ENCODE data around the gene NFATC1.

Gene NFATC1

DNA sequence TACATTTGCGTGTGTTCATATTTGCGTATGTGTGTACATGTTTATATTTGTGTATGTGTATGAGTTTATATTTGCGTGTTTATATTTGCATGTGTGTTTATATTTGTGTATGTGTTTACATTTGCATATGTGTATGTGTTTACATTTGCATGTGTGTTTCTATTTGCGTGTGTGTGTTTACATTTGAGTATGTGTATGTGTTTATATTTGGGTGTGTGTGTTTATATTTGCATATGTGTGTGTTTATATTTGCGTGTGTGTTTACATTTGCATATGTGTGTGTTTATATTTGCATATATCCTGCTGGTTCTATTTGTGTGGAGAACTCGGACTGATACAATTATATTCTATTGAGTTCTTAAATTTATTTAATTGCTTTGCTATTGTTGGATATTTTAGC, 168.7 kb downstream of the NFATC1 start:
- no peak for DNase-seq

DNA sequence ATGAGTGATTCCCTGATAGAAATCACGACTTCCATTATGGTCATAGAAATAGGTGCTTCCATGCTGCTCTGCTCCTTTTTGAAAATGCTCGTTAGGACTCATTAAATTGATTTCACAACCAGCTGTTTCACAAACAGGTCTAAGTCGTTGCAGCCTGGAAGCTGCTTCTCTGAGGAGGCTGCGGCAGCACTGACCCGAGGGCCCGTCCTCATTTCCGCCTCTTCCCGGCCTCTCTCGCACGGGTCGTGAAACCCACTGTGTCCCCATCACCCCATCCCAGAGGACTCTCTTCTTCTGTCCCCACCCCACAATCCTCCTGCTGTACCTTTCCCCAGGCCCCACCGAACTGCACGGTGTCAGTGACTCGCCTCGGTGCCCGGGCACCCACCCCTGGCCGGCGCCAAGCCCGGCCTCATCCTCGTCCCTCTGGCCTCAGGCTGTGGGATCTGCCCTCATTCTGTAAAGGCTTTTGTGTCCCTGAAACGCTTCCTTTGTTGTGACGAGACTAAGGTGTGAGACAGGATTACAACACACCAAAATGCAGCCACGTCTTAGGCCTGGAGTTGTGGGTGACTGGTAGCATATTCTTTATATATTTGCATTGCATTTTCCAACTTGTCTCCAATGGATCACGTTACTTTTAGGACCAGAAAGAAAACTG, 171.2 kb downstream of the NFATC1 start:
- DNase-seq, result no peak

DNA sequence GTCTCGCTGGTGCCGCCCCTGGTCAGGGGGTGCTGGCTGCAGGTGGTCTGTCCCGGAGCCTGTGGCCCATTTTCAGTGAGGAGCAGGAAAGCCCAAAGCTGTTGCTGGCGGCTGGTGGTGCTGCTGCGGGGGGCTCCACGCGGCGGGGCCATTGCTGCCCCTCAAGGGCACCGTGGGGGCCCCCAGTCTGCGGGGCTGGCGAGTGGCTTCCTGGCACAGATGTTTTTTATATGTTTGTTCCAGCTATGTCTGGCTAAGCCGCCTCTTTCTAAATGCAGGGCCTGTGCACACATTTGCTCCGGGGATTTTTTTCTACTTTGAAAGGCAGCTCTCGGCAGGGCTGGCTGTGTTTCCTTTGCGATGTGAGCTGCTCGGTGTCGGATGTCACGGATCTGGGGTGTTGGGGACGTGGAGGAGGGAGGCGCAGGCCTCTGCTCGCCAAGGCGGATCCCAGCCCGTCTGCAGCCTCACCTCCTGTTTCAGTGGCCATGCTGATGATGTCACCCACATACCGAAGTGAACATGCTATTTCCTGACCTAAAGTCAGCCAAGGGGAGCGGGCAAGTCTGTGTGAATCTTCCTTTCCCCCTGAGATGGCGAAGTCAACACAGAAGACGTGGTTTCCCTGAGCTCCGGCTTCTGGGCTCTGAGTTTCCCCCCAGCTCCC, 171.9 kb downstream of the NFATC1 start:
- no peak for DNase-seq

GRCh38 chr18:79568543-79569205, 172.9 kb downstream of the NFATC1 start:
- DNase-seq, result no peak

DNA sequence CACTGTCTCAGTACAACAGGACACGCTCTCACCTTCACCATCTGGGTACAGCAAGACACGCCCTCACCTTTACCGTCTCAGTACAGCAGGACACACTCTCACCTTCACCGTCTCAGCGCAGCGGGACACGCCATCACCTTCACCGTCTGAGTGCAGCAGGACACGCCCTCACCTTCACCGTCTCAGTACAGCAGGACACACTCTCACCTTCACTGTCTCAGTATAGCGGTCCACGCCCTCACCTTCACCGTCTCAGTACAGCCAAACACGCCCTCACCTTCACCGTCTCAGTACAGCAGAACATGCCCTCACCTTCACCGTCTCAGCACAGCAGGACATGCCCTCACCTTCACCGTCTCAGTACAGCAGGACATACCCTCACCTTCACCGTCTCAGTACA, 174.0 kb downstream of the NFATC1 start:
- DNase-seq, result no peak

GRCh38 chr18:79570266-79571201, 174.8 kb downstream of the NFATC1 start:
- DNase-seq, result no peak

DNA sequence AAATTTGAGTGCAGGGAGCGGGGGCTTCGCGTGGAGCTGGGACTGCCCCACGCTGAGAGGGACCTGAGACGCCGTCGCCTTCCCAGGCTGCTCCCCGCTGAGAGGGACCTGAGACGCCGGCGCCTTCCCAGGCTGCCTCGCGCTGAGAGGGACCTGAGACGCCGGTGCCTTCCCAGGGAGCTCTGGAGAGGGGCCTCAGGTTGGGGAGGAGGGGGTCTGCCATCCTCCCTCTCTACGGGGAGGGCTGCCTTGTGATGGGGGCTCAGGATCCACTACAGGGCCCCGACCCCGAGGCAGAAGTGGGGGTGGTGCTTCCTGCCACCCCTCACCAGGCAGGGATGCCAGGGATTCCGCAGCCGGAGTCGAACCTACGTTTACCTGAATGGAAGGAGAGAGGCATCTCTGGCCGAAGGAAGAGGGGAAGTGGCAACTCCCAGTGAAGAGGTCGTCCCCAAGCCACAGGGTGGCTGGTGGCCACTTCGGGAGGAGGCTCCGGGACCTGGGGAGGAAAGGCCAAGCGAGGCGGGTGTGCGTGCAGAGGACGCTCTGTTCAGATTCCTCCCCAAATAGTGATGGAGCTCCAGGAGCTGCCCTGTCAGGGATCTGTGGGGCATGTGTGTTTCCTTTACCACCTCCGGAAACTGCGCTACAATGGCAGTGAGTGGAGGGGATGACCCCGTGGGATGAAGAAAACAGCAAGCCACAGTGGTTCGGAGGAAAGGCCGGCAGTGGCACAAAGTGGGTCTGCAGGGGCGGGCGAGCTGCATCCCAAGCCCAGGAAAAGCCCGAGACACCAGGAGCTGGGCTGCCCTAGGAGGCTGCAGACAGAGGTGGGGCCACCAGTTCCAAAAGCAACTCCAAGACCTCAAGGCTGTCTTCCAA, 175.7 kb downstream of the NFATC1 start:
- no peak for DNase-seq

DNA sequence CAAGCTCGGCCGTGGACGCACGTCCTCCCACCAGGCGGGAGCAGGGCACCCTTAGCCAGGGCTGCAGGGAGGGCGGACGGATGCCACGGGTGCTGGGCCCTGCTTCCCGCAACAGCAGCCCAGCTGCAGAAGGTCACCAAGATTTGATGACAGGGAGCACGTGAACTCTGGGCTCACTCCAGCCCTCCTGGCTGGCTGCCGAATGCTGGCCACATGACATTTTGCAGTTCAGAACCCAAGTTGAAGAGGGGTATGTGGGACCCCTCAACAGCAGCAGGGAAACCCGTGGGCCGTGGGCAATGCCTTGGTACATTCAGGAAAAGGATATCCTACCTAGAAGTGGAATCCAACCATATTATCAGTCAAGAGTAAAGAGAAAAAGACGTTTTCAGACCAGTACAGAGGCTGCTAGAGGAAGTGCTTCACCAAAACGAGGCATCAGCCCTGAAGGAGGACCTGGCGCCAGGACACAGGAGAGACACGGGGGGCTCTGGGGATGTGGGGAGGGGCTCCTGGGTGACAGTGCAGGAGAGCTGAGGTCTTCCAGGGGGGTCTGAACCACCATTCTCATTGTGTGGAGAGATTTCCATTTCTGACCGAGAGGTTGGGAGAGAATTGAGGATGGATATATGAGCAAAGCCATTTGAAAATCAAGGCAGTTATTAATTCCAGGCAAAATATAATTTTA, 176.5 kb downstream of the NFATC1 start:
- DNase-seq, result no peak

GRCh38 chr18:79572848-79573451, 177.2 kb downstream of the NFATC1 start:
- DNase-seq, result no peak

DNA sequence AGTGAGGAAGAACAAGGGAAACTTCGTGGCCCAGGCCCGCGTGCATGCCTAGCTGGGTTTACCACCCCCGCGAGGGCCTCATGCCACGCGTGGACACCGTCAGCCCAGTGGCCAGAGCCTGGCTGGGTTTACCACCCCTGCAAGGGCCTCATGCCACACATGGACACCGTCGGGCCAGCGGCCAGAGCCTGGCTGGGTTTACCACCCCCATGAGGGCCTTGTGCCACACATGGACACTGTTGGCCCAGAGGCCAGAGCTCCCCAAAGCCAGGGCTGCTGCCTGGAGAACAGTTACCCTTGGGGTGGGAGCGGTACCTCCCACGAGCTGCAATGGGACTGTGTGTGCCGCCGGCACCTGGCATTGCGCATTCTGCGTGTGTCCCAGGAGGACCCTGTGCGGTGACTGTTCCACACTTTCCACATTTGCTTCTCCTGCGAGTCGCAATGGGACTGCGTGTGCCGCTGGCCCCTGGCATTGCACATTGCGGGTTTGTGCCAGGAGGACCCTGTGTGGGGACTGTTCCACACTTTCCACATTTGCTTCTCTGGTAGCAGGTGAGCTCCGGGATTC, 178.3 kb downstream of the NFATC1 start:
- no peak for DNase-seq

GRCh38 chr18:79574938-79575525, 179.3 kb downstream of the NFATC1 start:
- no peak for DNase-seq

- DNase-seq, result no peak
These were observed 180.4 kb downstream of the NFATC1 start for GRCh38 chr18:79575891-79576685.

GRCh38 chr18:79576686-79577351, 181.1 kb downstream of the NFATC1 start:
- no peak for DNase-seq

DNA sequence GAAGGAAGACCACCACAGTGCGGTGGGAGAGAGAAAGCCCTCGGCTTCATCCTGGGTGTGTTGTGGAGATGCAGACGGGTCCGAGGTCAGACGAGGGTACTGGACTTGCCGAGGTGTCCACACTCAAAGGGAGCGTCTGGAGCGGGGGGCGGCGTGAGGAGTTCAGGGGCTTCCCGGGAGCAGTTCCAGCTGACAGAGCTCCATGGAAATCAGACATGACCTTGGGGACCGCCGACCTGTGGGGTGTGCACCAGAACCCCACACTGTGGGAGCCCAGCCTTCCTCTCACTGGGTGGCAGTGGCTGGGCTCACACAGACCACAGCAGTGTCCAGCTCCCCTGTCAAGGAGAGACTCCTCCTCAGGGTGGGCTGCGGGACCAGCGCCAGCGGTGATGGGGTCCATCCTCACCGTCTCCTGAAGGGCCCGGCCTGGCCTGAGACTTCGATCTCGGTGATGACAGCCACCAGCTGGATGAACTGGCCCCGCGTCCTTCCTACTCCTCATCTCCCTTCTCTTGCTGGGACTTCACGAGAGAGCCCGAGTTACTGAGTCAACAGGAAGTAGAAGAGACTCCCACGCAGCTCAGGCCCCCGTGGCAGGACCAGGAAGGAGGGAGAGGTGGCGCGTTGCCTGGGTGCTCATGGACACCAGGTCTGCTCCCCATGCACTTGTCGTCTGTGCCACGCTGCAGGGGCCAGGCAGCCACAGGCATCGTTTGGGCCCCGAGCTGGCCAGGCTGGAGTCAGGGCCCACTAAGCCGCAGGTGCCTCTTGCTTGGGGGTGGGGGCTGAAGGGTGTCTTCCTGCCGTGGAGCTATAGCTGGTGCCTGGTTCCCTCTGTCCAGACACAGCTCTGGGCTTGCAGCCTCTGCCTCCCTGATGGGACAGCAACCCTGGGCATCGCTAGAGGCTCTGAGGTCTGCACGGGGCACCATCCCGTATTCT, 182.0 kb downstream of the NFATC1 start:
- DNase-seq, result no peak

DNA sequence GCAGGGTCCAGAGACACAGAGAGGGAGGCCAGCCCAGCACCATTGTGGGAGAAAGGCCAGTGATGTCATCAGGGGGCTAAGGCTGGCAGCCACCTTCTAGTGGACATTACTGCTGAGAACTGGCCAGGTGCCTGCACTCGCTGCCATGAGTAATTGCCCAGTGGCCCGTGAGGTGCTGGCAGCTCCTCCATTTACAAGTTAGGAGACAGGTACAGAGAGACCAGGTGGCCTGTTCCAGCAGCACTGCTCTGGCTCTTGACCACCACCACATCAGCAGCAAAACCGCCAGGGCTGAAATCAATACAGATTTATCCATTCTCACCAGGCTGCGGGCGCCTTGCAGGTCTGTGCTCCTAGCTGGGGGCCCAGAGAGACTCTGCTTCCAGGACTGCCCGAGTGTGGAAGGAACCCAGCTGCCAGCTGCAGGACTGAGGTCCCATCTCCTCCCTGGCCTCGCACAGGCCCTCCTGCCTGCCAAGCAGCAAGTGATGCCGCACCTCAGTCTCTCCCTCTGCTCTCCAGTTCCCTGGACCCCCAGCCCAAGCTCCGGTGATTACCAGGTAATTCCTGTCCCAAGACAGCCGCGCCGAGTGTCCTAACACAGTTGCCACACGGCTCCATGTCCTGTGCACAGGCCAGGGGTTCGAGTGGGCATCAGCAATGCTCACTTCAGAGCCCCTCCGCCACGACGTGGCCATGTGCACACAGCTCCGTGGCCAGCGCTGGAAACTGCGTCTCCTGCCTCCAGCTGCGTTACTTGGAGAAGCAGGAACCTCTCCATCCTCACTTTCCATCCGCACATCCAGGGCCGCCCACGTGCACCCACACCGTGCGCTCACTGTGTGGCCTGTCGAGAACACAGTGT, 182.9 kb downstream of the NFATC1 start:
- DNase-seq, result no peak

Measured in stimulated activated CD4-positive, alpha-beta T cell treated with anti-CD3 and anti-CD28 coated beads, Interleukin-4, amount 100 ng/mL, for 1 hour (primary cell).